ENCODE results near the gene PTPRD.

The PTPRD gene

GRCh38 chr9:9605681-9606080 is 1007.1 kb downstream of the PTPRD start:
- H3K4me3 ChIP-seq (ENCODE audit: insufficient read depth, low read length, poor library complexity, severe bottlenecking) = no peak overlapping the region
- H3K4me2 ChIP-seq (ENCODE audit: low read depth, low read length, poor library complexity, severe bottlenecking) = no peak overlapping the region
- H3K9me2 ChIP-seq (replicated peaks; ENCODE audit: insufficient read depth, low read length) = no peaks in the 10 kb centered on the region
- H3K79me2 ChIP-seq (ENCODE audit: insufficient read depth, low read length) = no peaks in the 10 kb centered on the region
- no peaks in the 10 kb centered on the region for H3F3A ChIP-seq (ENCODE audit: insufficient read depth)
- H3K36me3 ChIP-seq (ENCODE audit: low read length) = no peaks in the 10 kb centered on the region
- H2AFZ ChIP-seq (ENCODE audit: low read depth, low read length, severe bottlenecking) = no peak overlapping the region
- no peak for TF ChIP-seq CTCF (IDR thresholded peaks at IDR 0.05; ENCODE audit: insufficient read depth, low read length, poor library complexity, severe bottlenecking)
- TF ChIP-seq EZH2phosphoT487 (conservative IDR thresholded peaks at IDR 0.05; ENCODE audit: low read length) = no peak
- no peaks in the 10 kb centered on the region for H4K20me1 ChIP-seq (ENCODE audit: low read depth, low read length)
- H3K9me3 ChIP-seq (ENCODE audit: insufficient read depth, low read length) = no peaks in the 10 kb centered on the region
- no peak overlapping the region for H3K9ac ChIP-seq (ENCODE audit: low read length)
- no peaks in the 10 kb centered on the region for H3K27me3 ChIP-seq (ENCODE audit: low read length)
- H3K27ac ChIP-seq (ENCODE audit: low read depth, low read length) = no peak overlapping the region

- H4K20me1 ChIP-seq (ENCODE audit: low read depth, low read length) = no peaks in the 10 kb centered on the region
- peak overlapping the region; percentile 18 for H2AFZ ChIP-seq (ENCODE audit: low read depth, low read length, severe bottlenecking)
- H3K4me2 ChIP-seq (ENCODE audit: low read depth, low read length, poor library complexity, severe bottlenecking) = no peak overlapping the region
- TF ChIP-seq EZH2phosphoT487 (conservative IDR thresholded peaks at IDR 0.05; ENCODE audit: low read length) = no peak
- TF ChIP-seq CTCF (IDR thresholded peaks at IDR 0.05; ENCODE audit: insufficient read depth, low read length, poor library complexity, severe bottlenecking) = no peak
- no peaks in the 10 kb centered on the region for H3F3A ChIP-seq (ENCODE audit: insufficient read depth)
- no peaks in the 10 kb centered on the region for H3K9me2 ChIP-seq (replicated peaks; ENCODE audit: insufficient read depth, low read length)
- H3K4me3 ChIP-seq (ENCODE audit: insufficient read depth, low read length, poor library complexity, severe bottlenecking) = no peak overlapping the region
- H3K9ac ChIP-seq (ENCODE audit: low read length) = no peak overlapping the region
- no peaks in the 10 kb centered on the region for H3K36me3 ChIP-seq (ENCODE audit: low read length)
- no peak overlapping the region for H3K27ac ChIP-seq (ENCODE audit: low read depth, low read length)
- no peaks in the 10 kb centered on the region for H3K79me2 ChIP-seq (ENCODE audit: insufficient read depth, low read length)
- no peaks in the 10 kb centered on the region for H3K9me3 ChIP-seq (ENCODE audit: insufficient read depth, low read length)
- H3K27me3 ChIP-seq (ENCODE audit: low read length) = no peaks in the 10 kb centered on the region
These were observed 1009.5 kb downstream of the PTPRD start for GRCh38 chr9:9603345-9603744.

- Histone ChIP-seq H3K36me3 (ENCODE audit: low read length) (no peaks in the 10 kb centered on the region), H3K9ac (ENCODE audit: low read length) (no peak overlapping the region), H2AFZ (ENCODE audit: low read depth, low read length, severe bottlenecking) (no peak overlapping the region), H3K4me3 (ENCODE audit: insufficient read depth, low read length, poor library complexity, severe bottlenecking) (no peak overlapping the region), H3K4me2 (ENCODE audit: low read depth, low read length, poor library complexity, severe bottlenecking) (no peak overlapping the region), H3K9me2 (replicated peaks; ENCODE audit: insufficient read depth, low read length) (no peaks in the 10 kb centered on the region), H4K20me1 (ENCODE audit: low read depth, low read length) (no peaks in the 10 kb centered on the region), H3K27ac (ENCODE audit: low read depth, low read length) (no peak overlapping the region), H3K9me3 (ENCODE audit: insufficient read depth, low read length) (no peaks in the 10 kb centered on the region), H3K27me3 (ENCODE audit: low read length) (no peaks in the 10 kb centered on the region), H3F3A (ENCODE audit: insufficient read depth) (no peaks in the 10 kb centered on the region), H3K79me2 (ENCODE audit: insufficient read depth, low read length) (no peaks in the 10 kb centered on the region)
- peak; percentile 14 for TF ChIP-seq CTCF (IDR thresholded peaks at IDR 0.05; ENCODE audit: insufficient read depth, low read length, poor library complexity, severe bottlenecking)
- no peak for TF ChIP-seq EZH2phosphoT487 (conservative IDR thresholded peaks at IDR 0.05; ENCODE audit: low read length)
These were observed 1014.1 kb downstream of the PTPRD start for GRCh38 chr9:9598723-9599122.
